Activated T-cell treated with anti-CD3 and anti-CD28 coated beads for 48 hours (primary cell): ENCODE data around the gene ADD3.

ENCODE experiments used
- DNase-seq: peaks from one replicate; pipeline ENCODE4 v3.0.0-alpha.2; 2020; ENCODE audit warnings: low read depth

Gene ADD3

DNA sequence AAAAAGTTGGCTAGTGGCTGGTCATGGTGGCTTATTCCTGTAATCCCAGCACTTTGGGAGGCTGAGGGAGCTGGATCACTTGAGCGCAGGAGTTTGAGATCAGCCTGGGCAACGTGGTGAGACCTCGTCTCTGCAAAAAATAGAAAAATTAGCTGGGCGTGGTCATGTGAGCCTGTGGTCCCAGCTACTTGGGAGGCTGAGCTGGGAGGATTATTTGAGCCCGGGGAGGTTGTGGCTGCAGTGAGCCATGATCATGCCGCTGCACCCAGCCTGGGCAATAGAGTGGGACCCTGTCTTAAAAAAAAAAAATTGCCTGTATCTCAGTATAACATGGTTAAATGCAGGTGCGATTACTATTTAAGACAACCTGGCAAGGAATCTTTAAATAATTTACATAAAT is 61.0 kb downstream of the ADD3 start:
- no peak for DNase-seq

DNA sequence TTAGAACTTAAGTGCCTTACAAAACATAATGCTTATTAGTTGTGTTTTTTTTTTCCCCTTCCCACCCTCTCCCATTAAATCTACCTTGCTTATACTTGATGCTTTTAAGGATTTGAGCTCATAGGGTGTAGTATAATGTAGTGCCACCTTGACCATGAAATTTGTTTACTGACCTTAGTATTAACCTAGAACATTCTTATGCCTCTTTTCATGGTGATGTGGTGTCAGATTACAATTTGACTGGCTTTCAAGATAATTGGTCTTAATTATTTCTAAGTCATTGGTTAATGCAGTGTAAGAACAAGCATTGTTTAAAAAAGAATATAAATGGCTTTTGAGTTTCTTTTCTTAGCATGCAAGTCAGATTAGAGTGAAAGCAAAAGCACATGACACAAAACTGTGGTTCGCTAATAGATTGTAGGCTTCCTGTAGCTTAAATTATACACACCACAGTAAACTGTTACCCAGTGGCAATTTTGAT is 61.8 kb downstream of the ADD3 start:
- DNase-seq, result no peak

GRCh38 chr10:110073896-110074295 is 66.1 kb downstream of the ADD3 start:
- DNase-seq, result no peak

- DNase-seq, result no peak
Observed at GRCh38 chr10:110074298-110074697, 66.5 kb downstream of the ADD3 start.

DNA sequence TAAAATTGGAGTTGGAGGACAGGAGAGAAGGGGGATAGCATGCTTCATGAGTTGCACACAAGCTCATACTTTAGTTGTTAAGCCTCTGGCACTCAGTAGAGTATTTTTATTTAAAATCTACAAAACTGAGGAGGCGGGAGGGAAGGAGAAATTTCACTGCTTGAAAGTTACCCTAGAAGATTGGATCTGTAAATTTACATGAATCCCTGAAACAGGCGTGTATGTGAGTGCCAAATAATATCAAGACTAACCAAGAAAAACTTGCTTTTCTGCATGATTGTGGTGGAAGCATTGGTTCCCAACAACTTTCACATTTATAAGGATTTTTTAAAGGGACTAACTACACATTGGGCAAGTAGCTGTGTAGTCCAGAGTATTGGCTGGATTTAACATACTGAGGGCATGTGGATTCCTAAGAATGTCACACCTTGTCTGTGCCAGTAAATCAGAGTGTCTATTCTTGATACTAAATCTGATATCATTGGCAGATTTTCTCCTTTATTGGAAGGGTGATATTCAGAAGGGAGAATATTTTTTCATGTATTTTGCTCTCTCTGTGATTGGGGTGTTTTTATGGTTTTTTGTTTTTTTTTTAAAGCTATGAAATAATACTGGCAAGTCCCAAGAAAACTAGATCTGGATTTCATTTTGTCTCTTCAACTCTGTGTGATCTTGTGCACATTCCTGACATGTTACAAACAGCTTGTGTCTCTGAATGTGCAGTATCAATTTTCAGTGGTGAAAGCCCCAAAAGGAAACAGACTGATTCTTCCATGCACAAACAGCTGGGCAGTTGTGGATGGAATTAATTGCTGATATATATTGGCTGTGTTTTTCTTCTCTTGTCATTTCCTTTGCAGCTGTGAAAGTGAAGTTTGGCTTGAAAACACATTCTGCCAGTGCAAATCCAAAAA is 67.2 kb downstream of the ADD3 start:
- DNase-seq, result no peak

- DNase-seq, result no peak
Observed at GRCh38 chr10:110075686-110076085, 67.9 kb downstream of the ADD3 start.

DNA sequence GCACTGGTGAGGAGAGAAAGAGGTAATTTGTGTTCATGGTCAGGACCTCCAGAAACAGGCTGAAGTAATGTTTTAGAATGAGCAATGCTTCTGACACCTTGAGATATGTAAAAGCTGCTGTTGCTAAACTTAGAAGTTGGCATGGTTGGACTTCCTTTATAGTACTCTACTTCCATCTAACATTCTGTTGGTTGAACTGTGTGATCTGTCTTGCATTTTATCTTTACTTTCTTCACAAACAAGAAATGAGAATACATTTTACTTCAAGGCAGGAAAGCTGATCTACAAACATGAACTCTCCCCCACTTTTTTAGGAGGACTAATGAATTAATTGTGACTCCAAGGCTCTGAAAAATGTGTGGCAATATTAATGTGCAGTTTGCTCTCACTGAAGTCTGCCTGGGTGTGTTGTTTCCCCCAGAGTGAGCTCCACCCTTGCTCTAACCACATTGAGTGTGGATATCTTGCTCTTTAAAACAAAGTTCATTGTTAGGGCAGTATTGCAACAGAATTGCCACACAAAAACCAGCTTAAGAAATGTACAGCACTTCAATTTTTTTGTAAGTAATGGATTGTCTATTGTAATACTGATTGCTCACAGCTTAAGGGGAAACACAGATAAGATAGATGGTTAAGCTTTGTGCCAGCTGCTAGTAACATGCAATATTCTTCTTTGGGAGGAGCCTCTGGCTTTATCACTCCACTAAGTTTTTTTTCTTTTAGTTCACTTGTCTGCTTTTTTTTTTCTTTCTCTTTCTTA is 69.0 kb downstream of the ADD3 start:
- no peak for DNase-seq

- no peak for DNase-seq
Observed at GRCh38 chr10:110077436-110078130, 69.8 kb downstream of the ADD3 start.

GRCh38 chr10:110078317-110078716 is 70.5 kb downstream of the ADD3 start:
- DNase-seq, result no peak

GRCh38 chr10:110081911-110082310 is 74.1 kb downstream of the ADD3 start:
- no peak for DNase-seq

DNA sequence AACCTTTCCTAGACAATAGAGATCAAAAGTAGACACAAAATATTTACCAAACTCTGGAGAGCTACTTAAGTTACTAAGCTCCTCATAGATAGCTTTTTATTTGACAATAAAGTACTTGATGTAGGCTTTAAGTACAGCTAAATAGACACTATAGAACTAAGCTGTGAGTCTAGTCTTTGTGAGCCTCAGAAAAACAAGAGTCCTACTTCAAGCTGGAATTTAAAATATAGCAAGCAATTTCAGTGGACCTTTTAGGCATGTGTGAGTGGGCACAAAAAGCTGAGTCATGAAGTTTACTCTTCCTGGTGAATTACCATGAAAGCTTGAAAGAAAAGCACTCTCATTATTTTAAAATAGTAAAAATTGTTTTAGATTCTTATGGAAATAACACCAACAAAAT is 76.1 kb downstream of the ADD3 start:
- no peak for DNase-seq

DNA sequence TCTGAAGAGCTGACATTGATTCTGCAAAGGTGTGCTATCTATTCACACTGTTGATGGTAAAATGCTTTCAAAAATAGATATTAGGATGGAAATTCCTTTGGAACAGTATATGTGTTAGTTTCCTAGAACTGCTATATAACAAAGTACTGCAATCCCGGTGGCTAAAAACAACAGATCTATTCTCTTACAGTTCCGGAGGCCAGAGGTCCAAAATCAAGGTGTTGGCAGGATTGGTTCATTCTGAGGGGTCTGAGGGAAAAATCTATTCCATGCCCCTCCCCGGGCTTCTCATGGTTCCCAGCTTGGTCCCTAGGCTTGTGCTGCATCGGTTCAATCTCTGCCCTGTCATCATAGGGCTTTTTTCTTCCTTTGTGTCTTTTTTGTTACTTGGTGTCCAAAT is 79.9 kb downstream of the ADD3 start:
- no peak for DNase-seq

DNA sequence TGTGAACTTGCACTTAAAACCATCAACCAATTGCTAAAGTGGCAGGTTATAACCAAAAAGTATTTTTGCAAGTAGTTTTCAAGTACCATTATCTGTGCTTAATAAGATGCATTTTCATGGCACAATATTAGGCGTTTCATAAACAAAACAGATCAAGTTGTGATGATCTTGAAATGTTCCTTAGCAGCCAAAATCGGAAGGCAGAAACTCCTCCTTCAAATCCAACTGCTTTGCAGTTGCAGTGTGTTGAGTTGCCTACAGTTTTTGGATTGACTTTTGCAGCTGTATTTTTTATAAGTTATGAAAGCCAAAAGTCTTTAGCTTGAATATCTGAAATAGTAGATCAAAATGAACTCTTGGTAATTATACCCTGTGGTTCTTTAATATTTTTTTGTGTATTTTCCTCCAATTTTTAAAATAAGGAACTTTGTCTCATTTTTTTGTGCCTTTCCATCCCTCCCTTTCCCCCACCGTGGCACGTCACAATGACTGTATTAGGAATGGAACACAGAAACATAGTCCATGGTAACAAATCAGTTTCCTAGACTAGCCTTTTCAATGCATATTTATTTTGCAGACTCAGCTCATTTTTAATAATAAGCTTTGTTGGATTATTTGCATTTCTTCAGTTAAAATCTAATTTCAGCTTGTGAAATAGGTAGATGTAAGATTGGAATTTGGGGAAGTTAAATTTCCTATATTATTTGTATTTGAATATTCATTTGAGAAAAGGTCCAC is 80.8 kb downstream of the ADD3 start:
- DNase-seq, result no peak

DNA sequence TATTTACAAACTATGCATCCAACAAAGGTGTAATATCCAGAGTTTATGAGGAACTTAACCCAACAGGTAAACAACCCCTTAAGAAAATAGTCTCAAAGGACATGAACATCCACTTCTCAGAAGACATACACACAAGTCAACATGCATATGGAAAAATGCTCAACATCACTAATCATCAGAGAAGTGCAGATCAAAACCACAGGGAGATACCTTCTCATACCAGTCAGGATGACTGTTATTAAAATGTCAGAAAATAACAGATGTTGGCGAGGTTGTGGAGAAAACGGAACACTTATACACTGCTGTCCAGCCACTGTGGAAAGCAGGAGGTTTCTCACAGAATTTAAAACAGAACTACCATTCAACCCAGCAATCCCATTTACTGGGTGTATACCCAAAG is 84.0 kb downstream of the ADD3 start:
- DNase-seq, result no peak

DNA sequence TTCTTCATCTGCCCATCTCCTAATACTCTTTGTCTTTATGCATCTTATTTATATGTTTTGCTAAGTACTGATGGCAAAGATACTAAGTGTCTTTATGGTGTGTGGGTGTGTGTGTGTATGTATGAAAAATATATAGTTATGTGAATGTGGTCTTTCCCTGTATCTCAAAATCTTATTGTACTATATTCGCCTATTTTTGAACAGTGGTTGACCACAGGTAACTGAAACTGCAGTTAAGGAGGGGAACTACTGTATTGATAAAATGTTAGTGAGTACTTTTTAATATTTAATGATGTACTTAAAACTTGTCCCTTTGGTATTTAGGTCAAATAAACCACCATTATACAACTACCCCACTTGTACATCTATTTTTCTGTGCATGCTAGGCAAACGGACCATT is 85.9 kb downstream of the ADD3 start:
- DNase-seq, result no peak

GRCh38 chr10:110094786-110095185 is 87.0 kb downstream of the ADD3 start:
- no peak for DNase-seq

DNA sequence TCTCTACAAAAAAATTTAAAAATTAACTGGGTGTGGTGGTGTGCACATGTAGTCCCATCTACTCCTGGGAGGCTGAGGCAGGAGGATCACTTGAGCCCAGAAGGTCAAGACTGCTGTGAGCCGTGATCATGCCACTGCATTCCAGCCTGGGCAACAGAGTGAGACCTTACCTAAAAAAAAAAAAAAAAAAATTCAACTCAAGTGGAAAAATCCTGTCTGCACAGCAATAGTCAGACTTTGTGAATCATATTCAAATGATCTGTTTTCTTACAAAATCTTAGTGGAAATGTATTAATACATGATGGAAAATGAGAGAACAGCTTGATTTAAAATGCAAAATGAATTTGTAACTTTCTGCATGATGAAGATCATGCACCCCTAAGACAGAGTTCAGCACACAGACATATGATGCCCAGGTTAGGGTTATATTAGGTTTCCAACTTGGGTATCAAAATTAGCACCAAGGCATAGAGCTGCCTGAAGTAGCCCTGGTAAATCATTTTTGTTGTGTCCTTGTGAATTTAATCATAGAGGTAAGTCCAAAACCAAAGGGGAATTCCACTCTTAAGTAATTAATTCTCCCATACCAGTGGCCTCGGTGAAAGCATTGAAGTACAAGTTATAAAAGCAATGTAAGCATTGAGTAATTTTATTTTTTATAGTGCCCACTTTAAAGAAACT is 93.8 kb downstream of the ADD3 start:
- no peak for DNase-seq

DNA sequence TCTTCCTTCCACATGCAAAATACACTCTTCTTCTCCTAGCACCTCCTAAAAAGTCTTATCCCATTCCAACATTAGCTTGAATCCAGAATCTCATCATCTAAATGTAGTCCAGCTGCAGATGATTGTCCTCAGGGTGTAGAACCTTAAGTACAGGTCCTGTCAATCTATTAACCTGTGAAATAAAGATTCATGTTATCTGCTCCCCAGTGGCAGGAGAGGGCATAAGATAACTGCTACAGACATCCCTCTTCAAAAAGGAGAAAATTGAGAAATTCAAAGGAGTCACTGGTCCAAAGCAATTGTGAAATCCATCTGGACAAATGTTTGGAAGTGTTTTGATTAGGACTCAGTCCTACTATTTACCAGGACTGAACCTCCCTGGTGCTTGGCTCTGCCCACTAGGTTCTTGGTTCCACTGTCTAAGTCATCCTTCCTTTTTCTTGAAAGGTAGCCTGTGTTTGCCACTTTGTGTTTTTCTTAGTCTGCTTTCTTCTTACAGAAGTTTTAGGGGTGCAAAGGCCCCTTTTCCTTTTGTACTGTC is 96.2 kb downstream of the ADD3 start:
- DNase-seq, result no peak

- no peak for DNase-seq
Observed at GRCh38 chr10:110105873-110106272, 98.1 kb downstream of the ADD3 start.

GRCh38 chr10:110107430-110107829 is 99.6 kb downstream of the ADD3 start:
- DNase-seq, result no peak

GRCh38 chr10:110107887-110108286 is 100.1 kb downstream of the ADD3 start:
- DNase-seq, result no peak
